Heart right ventricle (tissue), 16 donors: ENCODE results near the gene FOXP4. TPM values are rescaled to one million over a fixed set of nuclear protein-coding genes. Genes with fewer than 3 reads are reported as not detected.
"Not testable (repeated sequence)": the region's sequence is repeated elsewhere in the genome, so short reads cannot be mapped to it uniquely, and the experiment has no call there.

ENCODE experiments used
- ATAC-seq, 8 donors: fragments of 200-7000 bp; cut with Tn5 transposase; one replicate each; pipeline ENCODE4 v1.9.1; 2020; ENCODE audit warnings: mild to moderate bottlenecking in 8 of 8, moderate library complexity in 8 of 8, moderate number of reproducible peaks in 1 of 8
- DNase-seq, 2 donors: peaks; one replicate each; pipeline ENCODE4 v3.0.0-alpha.2; 2020
- H3K27ac ChIP-seq, 10 donors: fragments of 200-600 bp; sonication (generic) in 2 of 10; one replicate each; pipeline versions ENCODE4 v1.5.0 to v1.8.0; 2020 to 2022; ENCODE audit warnings: mild to moderate bottlenecking in 3 of 10
- H3K27me3 ChIP-seq, 7 donors: fragments of 200-600 bp; one replicate each; pipeline ENCODE4 v1.8.0; 2021 to 2022; ENCODE audit warnings: mild to moderate bottlenecking in 2 of 7
- H3K36me3 ChIP-seq, 9 donors: fragments of 200-600 bp; sonication (generic) in 1 of 9; one replicate each; pipeline versions ENCODE4 v1.5.0 to v1.8.0; 2020 to 2022; ENCODE audit warnings: mild to moderate bottlenecking in 2 of 9
- H3K4me1 ChIP-seq, 9 donors: fragments of 200-600 bp; sonication (generic) in 1 of 9; one replicate each; pipeline versions ENCODE4 v1.5.0 to v1.8.0; 2020 to 2022; ENCODE audit warnings: mild to moderate bottlenecking in 4 of 9
- H3K4me3 ChIP-seq, 10 donors: fragments of 200-600 bp; sonication (generic) in 2 of 10; one replicate each; pipeline versions ENCODE4 v1.5.0 to v1.8.0; 2020 to 2022; ENCODE audit warnings: mild to moderate bottlenecking in 7 of 10, moderate library complexity in 2 of 10
- H3K9me3 ChIP-seq, 11 donors: fragments of 200-600 bp in 10 of 11; sonication (generic) in 2 of 11; one replicate each; pipeline versions ENCODE4 v1.5.0 to v1.8.0; 2013 to 2022; ENCODE audit warnings: mild to moderate bottlenecking in 2 of 11, control low read depth in 1 of 11, moderate library complexity in 1 of 11
- WGBS, 2 donors: extraction: QIAGEN DNeasy Blood & Tissue Kit; methylation state at CpG; one replicate each; pipeline ENCODE4 v1.1.7; 2013; ENCODE audit warnings: inconsistent platforms in 1 of 2; 5-methylcytosine and 5-hydroxymethylcytosine counted together
- intact Hi-C, 10 donors: fragments of 100-400 bp; cut with DNase I; formaldehyde crosslinking; loops; one replicate each; pipeline versions ENCODE4 v1.11.1 to v1.14.2; 2022
- polyA plus RNA-seq, 2 donors: library from polyadenylated mRNA; stranded (reverse); fragments of 200-250 nt; gene quantifications; one replicate each; pipeline ENCODE4 v1.2.3, GENCODE V29; 2013
- total RNA-seq, 10 donors: library from RNA; stranded (reverse); fragmentation: NEBNext Ultra II Directional in 3 of 10; extraction: Animal tissue kit (Norgen Biotek cat#: 25700) in 3 of 10; gene quantifications; one replicate each; pipeline versions ENCODE4 v1.2.1 to v1.2.4, GENCODE V29; 2021 to 2023
- TF ChIP-seq, protein P1 (sequence below), 9 donors: fragments of 200-600 bp; sonication (generic) in 2 of 9; IDR thresholded peaks; one replicate each; pipeline versions ENCODE4 v1.5.0 to v1.8.0; 2021 to 2022; ENCODE audit warnings: antibody characterized with exemption in 9 of 9, mild to moderate bottlenecking in 5 of 9, moderate library complexity in 1 of 9
- donor health status: Arrhythmogenic right ventricular cardiomyopathy.
- donor health status: ischemic (EF 13 %, LVEDD 7.1; RV severe dilation, severe dysfunction).
- donor health status: healthy with polysubstance abuse.
- donor health status: DM: no; HTN: yes; CAD: no.
- donor health status: DM: no; HTN: no; CAD: no.
- donor health status: ischemic (EF 25% LVEDD 6.9; RV normal size, moderate dysfunction).
- donor health status: ischemic (EF 25% LVEDD 5.7; RV mildly dilated, moderate dysfunction).
- donor health status: healthy.
- donor health status: DM: yes; HTN: yes; CAD: no.
- donor health status: Ischemic cardiomyopathy.
- donor health status: ischemic (EF 35%, LVEDD 5.7; RV mildly dilated, moderate dysfunction).
- donor health status: nonischemic (EF 11% LVEDD 7.7; RV severe dilation, severe dysfunction).
- donor health status: DM: yes; HTN: yes; CAD: no.
- donor health status: PGD.
- donor health status: ischemic (EF 29% LVEDD 5.4; RV normal size, mild dysfunction).
- donor health status: nonischemic (EF 23%, LVEDD 6.1; RV moderate dilation, normal function).

FOXP4 gene
- total and polyA plus RNA-seq, 12 donors, result 8.9 to 18.0 (median 13.6) TPM

GRCh38 chr6:41614715-41615114 is 68.5 kb downstream of the FOXP4 start:
- Histone ChIP-seq H3K4me1 (peaks cover 0 to 10% (median 0%) of the 10 kb centered on the region in 9 donors), H3K4me3 (no peak overlapping the region), H3K9me3 (peaks cover 0 to 6% (median 0%) of the 10 kb centered on the region in 11 donors), H3K27ac (no peak overlapping the region), H3K36me3 (no peaks in the 10 kb centered on the region), H3K27me3 (no peaks in the 10 kb centered on the region)
- TF ChIP-seq, protein P1, sequence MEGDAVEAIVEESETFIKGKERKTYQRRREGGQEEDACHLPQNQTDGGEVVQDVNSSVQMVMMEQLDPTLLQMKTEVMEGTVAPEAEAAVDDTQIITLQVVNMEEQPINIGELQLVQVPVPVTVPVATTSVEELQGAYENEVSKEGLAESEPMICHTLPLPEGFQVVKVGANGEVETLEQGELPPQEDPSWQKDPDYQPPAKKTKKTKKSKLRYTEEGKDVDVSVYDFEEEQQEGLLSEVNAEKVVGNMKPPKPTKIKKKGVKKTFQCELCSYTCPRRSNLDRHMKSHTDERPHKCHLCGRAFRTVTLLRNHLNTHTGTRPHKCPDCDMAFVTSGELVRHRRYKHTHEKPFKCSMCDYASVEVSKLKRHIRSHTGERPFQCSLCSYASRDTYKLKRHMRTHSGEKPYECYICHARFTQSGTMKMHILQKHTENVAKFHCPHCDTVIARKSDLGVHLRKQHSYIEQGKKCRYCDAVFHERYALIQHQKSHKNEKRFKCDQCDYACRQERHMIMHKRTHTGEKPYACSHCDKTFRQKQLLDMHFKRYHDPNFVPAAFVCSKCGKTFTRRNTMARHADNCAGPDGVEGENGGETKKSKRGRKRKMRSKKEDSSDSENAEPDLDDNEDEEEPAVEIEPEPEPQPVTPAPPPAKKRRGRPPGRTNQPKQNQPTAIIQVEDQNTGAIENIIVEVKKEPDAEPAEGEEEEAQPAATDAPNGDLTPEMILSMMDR (IDR thresholded peaks at IDR 0.05), result no peak
- ATAC-seq, result no peak
- no peak for DNase-seq
- intact Hi-C loops, result no loop called here
- WGBS, 2 donors, result 88 to 96% methylated on average over 2 of the region's 2 CpGs

DNA sequence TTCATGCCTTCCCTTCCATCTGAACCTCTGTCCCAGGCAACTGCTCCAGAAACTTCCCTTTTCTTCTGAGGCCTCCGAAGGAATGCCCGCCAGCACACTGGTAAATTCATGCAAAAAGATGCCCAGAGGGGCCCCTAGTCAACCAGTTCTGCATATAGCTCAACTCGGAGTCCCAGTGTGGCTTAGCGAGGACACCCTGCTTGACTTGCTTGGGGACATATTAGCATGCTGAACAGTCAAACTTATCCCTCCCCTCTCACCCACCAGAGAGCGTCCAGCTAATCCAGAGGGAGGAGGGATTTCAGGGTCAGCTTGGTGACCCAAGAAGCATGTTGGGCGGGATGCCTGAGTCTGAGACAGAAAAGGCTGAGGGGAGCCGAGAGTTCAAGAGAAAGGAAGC is 69.1 kb downstream of the FOXP4 start:
- no peak for DNase-seq
- ATAC-seq, result peak in 2 of 8 donors; percentile 10 to 29
- Histone ChIP-seq H3K9me3 (peaks cover 0 to 7% (median 0%) of the 10 kb centered on the region in 11 donors), H3K27me3 (no peaks in the 10 kb centered on the region), H3K4me3 (no peak overlapping the region), H3K36me3 (no peaks in the 10 kb centered on the region), H3K27ac (no peak overlapping the region), H3K4me1 (peaks cover 0 to 10% (median 0%) of the 10 kb centered on the region in 9 donors)
- intact Hi-C loops, result no loop called here
- 75 to 77% methylated on average over 7 of the region's 7 CpGs for WGBS, 2 donors
- TF ChIP-seq, protein P1 (IDR thresholded peaks at IDR 0.05), result no peak

- ATAC-seq, result peak in 6 of 8 donors; percentile 61 to 80 (median 65)
- Histone ChIP-seq H3K4me1 (peaks cover 0 to 14% (median 0%) of the 10 kb centered on the region in 9 donors), H3K36me3 (no peaks in the 10 kb centered on the region), H3K9me3 (peaks cover 0 to 23% (median 10%) of the 10 kb centered on the region in 11 donors), H3K4me3 (no peak overlapping the region), H3K27me3 (peaks cover 0 to 4% (median 0%) of the 10 kb centered on the region in 7 donors), H3K27ac (peak overlapping the region in 2 of 10 donors; percentile 10 to 28)
- intact Hi-C loops, result no loop called here
- WGBS, 2 donors, result 49 to 55% methylated on average over 3 of the region's 3 CpGs
- DNase-seq, result no peak
- TF ChIP-seq, protein P1 (IDR thresholded peaks at IDR 0.05), result no peak
These were observed 72.4 kb downstream of the FOXP4 start for GRCh38 chr6:41618598-41618997.

GRCh38 chr6:41619193-41619592 is 73.0 kb downstream of the FOXP4 start:
- H3K4me3 ChIP-seq, H3K36me3 ChIP-seq, H3K27ac ChIP-seq, H3K27me3 ChIP-seq, ATAC-seq, DNase-seq, intact Hi-C loops: not testable (repeated sequence)
- Histone ChIP-seq H3K9me3 (peaks cover 0 to 23% (median 10%) of the 10 kb centered on the region in 11 donors), H3K4me1 (peaks cover 0 to 14% (median 0%) of the 10 kb centered on the region in 9 donors)
- 77 to 80% methylated on average over 4 of the region's 4 CpGs for WGBS, 2 donors

GRCh38 chr6:41621367-41621766 is 75.2 kb downstream of the FOXP4 start:
- ATAC-seq (no peak), DNase-seq (no peak)
- Histone ChIP-seq H3K4me3 (no peak overlapping the region), H3K9me3 (peaks cover 0 to 23% (median 10%) of the 10 kb centered on the region in 11 donors), H3K4me1 (peaks cover 3 to 27% (median 11%) of the 10 kb centered on the region in 9 donors), H3K27ac (no peak overlapping the region), H3K27me3 (peaks cover 0 to 4% (median 0%) of the 10 kb centered on the region in 7 donors), H3K36me3 (no peaks in the 10 kb centered on the region)
- intact Hi-C loops, result no loop called here
- TF ChIP-seq, protein P1 (IDR thresholded peaks at IDR 0.05), result no peak
